Esophagus (tissue), 2 donors: ENCODE measurements around the gene GBX1. TPM values are rescaled to one million over a fixed set of nuclear protein-coding genes. Genes with fewer than 3 reads are reported as not detected.
A peak's percentile ranks its signal among the peaks of the same experiment; 100 is the strongest.

Source experiments
- H3K27ac ChIP-seq, 2 donors: one replicate each; pipeline ENCODE4 v1.5.1; 2013; ENCODE audit warnings: low read depth in 2 of 2, mild to moderate bottlenecking in 2 of 2, inconsistent platforms in 1 of 2, low read length in 1 of 2, moderate library complexity in 1 of 2
- H3K27me3 ChIP-seq, 2 donors: one replicate each; pipeline ENCODE4 v1.6.1; 2013; ENCODE audit warnings: low read length in 2 of 2, control low read depth in 1 of 2, mild to moderate bottlenecking in 1 of 2; ENCODE audit not compliant: insufficient read depth in 2 of 2, control insufficient read depth in 1 of 2
- H3K36me3 ChIP-seq, 2 donors: one replicate each; pipeline ENCODE4 v1.6.1; 2013; ENCODE audit warnings: low read length in 1 of 2; ENCODE audit not compliant: control insufficient read depth in 2 of 2, insufficient read depth in 2 of 2
- H3K4me1 ChIP-seq, 2 donors: one replicate each; pipeline ENCODE4 v1.6.1; 2013; ENCODE audit warnings: low read length in 1 of 2; ENCODE audit not compliant: control insufficient read depth in 2 of 2, insufficient read depth in 2 of 2
- H3K4me3 ChIP-seq, 2 donors: one replicate each; pipeline ENCODE4 v1.5.1; 2013; ENCODE audit warnings: low read length in 2 of 2, mild to moderate bottlenecking in 2 of 2, low read depth in 1 of 2, moderate library complexity in 1 of 2
- H3K9me3 ChIP-seq, 2 donors: one replicate each; pipeline ENCODE4 v1.6.1; 2013; ENCODE audit warnings: mild to moderate bottlenecking in 2 of 2, low read depth in 1 of 2, low read length in 1 of 2, moderate library complexity in 1 of 2; ENCODE audit not compliant: control insufficient read depth in 2 of 2, insufficient read depth in 1 of 2
- whole genome bisulfite sequencing, 2 donors: extraction: QIAGEN DNeasy Blood & Tissue Kit; methylation state at CpG; one replicate each; pipeline ENCODE4 v1.1.7; 2013; 5-methylcytosine and 5-hydroxymethylcytosine counted together
- polyA plus RNA-seq, 2 donors: library from polyadenylated mRNA; stranded (reverse); fragments of 200-250 nt; gene quantifications; one replicate each; pipeline ENCODE4 v1.2.3, GENCODE V29; 2013
- donor health status: healthy with polysubstance abuse.
- donor health status: Bipolar disorder and iron deficiency.

The GBX1 gene
- polyA plus RNA-seq, 2 donors = not detected

GRCh38 chr7:151175793-151176311 lies 8.4 kb upstream of the GBX1 start:
- Histone ChIP-seq H3K9me3 (peaks cover 0 to 5% of the 10 kb centered on the region in 2 donors), H3K36me3 (no peaks in the 10 kb centered on the region), H3K4me1 (no peaks in the 10 kb centered on the region), H3K27me3 (no peaks in the 10 kb centered on the region), H3K27ac (no peak overlapping the region), H3K4me3 (no peak overlapping the region)
- 64 to 69% methylated on average over 23 of the region's 23 CpGs for WGBS, 2 donors

DNA sequence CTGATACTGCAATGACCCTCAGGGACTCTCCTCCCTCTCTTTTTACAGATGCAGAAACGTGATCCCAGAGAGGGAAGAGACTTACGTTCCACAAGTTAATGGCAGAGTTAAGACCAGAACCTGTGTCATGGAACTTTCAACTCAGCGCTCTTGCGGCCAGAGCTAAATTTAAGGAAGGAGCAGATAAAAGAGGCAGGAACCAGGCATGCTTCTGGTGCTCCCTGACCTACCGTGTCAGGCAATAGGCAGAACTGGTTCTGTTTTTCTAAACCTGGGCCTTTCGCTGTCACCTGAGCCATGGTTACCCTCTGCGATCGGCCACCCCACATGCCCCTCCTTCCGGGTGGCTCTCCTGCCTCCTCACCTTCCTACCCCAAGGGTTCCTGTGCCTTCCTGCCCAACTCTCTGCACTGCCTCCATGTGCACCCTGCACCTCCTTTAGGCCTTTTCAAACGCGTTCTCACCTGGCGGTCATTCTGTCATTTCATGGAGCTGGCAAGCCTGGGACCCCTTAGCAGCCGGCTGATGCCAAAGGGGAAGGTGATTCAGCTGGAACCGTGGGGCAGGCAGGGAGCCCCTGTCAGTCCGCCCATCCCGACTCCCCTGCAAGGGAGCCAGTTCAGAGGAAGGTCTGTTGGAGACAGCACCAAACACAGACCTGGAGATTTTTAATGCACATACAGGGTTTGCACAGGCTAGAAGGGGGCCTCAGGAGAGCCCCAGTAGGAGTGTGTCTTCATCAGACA lies 7.7 kb upstream of the GBX1 start:
- Histone ChIP-seq H3K27ac (no peak overlapping the region), H3K9me3 (peaks cover 0 to 5% of the 10 kb centered on the region in 2 donors), H3K27me3 (no peaks in the 10 kb centered on the region), H3K36me3 (no peaks in the 10 kb centered on the region), H3K4me1 (no peaks in the 10 kb centered on the region), H3K4me3 (no peak overlapping the region)
- 78 to 80% methylated on average over 16 of the region's 16 CpGs for WGBS, 2 donors

GRCh38 chr7:151174246-151175046 lies 7.0 kb upstream of the GBX1 start:
- Histone ChIP-seq H3K4me3 (no peak overlapping the region), H3K36me3 (no peaks in the 10 kb centered on the region), H3K9me3 (peaks cover 0 to 5% of the 10 kb centered on the region in 2 donors), H3K27me3 (no peaks in the 10 kb centered on the region), H3K27ac (no peak overlapping the region), H3K4me1 (no peaks in the 10 kb centered on the region)
- WGBS, 2 donors = 64 to 65% methylated on average over 75 to 77 of the region's 77 CpGs

- Histone ChIP-seq H3K27ac (no peak overlapping the region), H3K9me3 (peaks cover 0 to 5% of the 10 kb centered on the region in 2 donors), H3K4me1 (no peaks in the 10 kb centered on the region), H3K36me3 (no peaks in the 10 kb centered on the region), H3K27me3 (no peaks in the 10 kb centered on the region), H3K4me3 (no peak overlapping the region)
- WGBS, 2 donors = 81 to 86% methylated on average over 43 of the region's 43 CpGs
These were observed 6.1 kb upstream of the GBX1 start for GRCh38 chr7:151173386-151174245.

- Histone ChIP-seq H3K4me1 (peaks cover 0 to 6% of the 10 kb centered on the region in 2 donors), H3K9me3 (peaks cover 0 to 5% of the 10 kb centered on the region in 2 donors), H3K27ac (no peak overlapping the region), H3K27me3 (no peaks in the 10 kb centered on the region), H3K4me3 (no peak overlapping the region), H3K36me3 (no peaks in the 10 kb centered on the region)
- WGBS, 2 donors = 20% methylated on average over 42 of the region's 42 CpGs
These were observed 5.0 kb upstream of the GBX1 start for GRCh38 chr7:151172273-151173141.

GRCh38 chr7:151168787-151169162 lies 1.3 kb upstream of the GBX1 start:
- Histone ChIP-seq H3K4me3 (no peak overlapping the region), H3K36me3 (no peaks in the 10 kb centered on the region), H3K9me3 (no peaks in the 10 kb centered on the region), H3K27ac (no peak overlapping the region), H3K27me3 (peaks cover 0 to 11% of the 10 kb centered on the region in 2 donors), H3K4me1 (peaks cover 3 to 9% of the 10 kb centered on the region in 2 donors)
- whole genome bisulfite sequencing, 2 donors = 52 to 54% methylated on average over 10 of the region's 10 CpGs

DNA sequence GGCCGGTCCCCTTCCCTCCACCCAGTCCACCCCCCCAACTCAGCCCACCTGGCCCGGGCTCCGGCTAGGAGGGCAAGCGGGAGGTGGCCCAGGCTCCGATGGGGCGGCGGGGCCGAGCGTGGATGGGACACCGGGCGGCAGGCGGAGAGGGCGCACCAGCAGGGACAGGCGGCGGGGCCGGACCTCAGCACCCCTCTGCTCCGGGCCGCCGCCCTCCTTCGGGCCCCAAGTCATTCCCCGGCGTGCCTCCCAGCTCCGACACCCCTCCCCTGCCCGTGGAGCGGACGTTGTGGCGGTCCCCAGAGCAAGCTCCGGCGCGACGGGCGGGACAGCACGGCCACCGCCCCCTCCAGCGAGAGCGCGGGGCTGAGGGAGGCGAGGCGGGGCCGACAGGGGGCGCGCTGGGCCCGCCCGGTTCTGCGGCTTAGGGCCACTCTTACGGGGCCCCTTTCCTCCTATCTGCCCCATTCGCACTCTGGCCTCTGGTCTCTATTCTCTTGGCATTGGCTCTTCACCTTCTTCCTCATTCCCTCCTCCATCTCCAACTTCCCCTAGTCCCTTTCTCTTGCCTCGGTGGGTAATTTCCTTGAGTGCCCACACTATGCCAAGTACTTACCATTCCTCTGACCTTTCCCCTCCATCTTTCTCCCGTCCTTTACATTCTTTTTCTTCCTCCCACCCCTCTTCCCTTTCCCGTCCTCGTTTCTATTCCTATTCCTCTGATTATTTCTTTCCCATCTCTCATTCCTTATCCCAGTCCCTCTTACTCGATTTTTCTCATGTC lies 701 bp upstream of the GBX1 start:
- Histone ChIP-seq H3K4me3 (peak overlapping the region; percentile 48 to 54), H3K9me3 (no peaks in the 10 kb centered on the region), H3K36me3 (no peaks in the 10 kb centered on the region), H3K27me3 (peaks cover 0 to 11% of the 10 kb centered on the region in 2 donors), H3K27ac (no peak overlapping the region), H3K4me1 (peaks cover 3 to 9% of the 10 kb centered on the region in 2 donors)
- WGBS, 2 donors = 2% methylated on average over 32 to 52 of the region's 52 CpGs

GRCh38 chr7:151166629-151167196 lies 781 bp downstream of the GBX1 start:
- WGBS, 2 donors = 11% methylated on average over 31 of the region's 31 CpGs
- Histone ChIP-seq H3K4me3 (peak overlapping the region in 1 of 2 donors; percentile 54), H3K9me3 (no peaks in the 10 kb centered on the region), H3K4me1 (peaks cover 3 to 9% of the 10 kb centered on the region in 2 donors), H3K27ac (no peak overlapping the region), H3K36me3 (no peaks in the 10 kb centered on the region), H3K27me3 (peaks cover 0 to 11% of the 10 kb centered on the region in 2 donors)
